ENCODE results near the gene ACTR8.

ACTR8 gene

DNA sequence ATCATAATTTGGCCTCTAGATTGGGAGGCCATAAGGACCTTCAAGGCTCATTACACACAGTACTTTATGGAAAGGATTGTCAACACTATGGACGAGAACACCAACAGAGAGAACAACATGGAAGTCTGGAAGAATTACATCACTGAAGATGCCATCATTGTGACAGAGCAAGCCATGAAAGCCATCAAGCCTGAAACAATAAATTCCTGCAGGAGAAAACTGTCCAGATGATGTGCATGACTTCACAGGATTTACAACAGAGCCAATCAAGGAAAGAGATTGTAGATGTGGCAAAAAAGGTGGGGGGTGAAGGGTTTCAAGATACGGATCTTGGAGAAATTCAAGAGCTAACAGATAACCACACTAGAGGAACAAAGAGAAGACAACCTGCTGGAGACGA, 19.7 kb downstream of the ACTR8 start:
- no peaks in the 10 kb centered on the region for H3K27me3 ChIP-seq (replicated peaks; ENCODE audit: control insufficient read depth, insufficient read depth, low read length)
- H3K9ac ChIP-seq (ENCODE audit: low read length), result no peak overlapping the region
- H3K36me3 ChIP-seq (ENCODE audit: control insufficient read depth, insufficient read depth, low read length, severe bottlenecking), result peaks cover 47% of the 10 kb centered on the region
- H3K9me3 ChIP-seq (ENCODE audit: control insufficient read depth, low read length), result no peaks in the 10 kb centered on the region
- no peaks in the 10 kb centered on the region for H3K4me1 ChIP-seq (ENCODE audit: control insufficient read depth, insufficient read depth, low read length)
- H3K4me3 ChIP-seq (ENCODE audit: low read length), result no peak overlapping the region
- DNase-seq (ENCODE audit: low read depth), result no peak

DNA sequence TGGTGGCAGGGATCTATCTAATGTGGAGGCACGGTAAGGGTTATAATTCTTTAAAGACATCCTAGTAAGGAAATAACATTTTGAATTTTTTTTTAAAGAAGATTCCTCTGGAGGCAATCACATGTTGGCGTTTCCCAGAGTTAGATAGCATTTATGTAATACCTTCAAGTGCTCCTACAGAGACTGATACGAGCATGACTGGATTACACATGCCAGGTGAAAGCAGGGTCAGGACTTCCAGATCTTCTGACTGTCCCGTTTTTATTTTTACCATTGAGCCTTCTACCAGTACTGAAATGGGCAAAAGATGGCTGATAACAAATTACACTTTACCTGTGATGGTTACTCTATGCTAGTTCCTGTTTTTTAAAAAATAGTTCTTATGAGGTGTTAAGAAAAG, 21.8 kb downstream of the ACTR8 start:
- no peak for DNase-seq (ENCODE audit: low read depth)
- Histone ChIP-seq H3K9me3 (ENCODE audit: control insufficient read depth, low read length) (no peaks in the 10 kb centered on the region), H3K4me1 (ENCODE audit: control insufficient read depth, insufficient read depth, low read length) (no peaks in the 10 kb centered on the region), H3K27me3 (replicated peaks; ENCODE audit: control insufficient read depth, insufficient read depth, low read length) (no peaks in the 10 kb centered on the region), H3K4me3 (ENCODE audit: low read length) (no peak overlapping the region), H3K36me3 (ENCODE audit: control insufficient read depth, insufficient read depth, low read length, severe bottlenecking) (peaks cover 41% of the 10 kb centered on the region), H3K9ac (ENCODE audit: low read length) (no peak overlapping the region)

GRCh38 chr3:53859178-53859577, 22.8 kb downstream of the ACTR8 start:
- DNase-seq (ENCODE audit: low read depth), result no peak
- H3K36me3 ChIP-seq (ENCODE audit: control insufficient read depth, insufficient read depth, low read length, severe bottlenecking), result peaks cover 31% of the 10 kb centered on the region
- H3K27me3 ChIP-seq (replicated peaks; ENCODE audit: control insufficient read depth, insufficient read depth, low read length), result no peaks in the 10 kb centered on the region
- H3K4me3 ChIP-seq (ENCODE audit: low read length), result no peak overlapping the region
- H3K9me3 ChIP-seq (ENCODE audit: control insufficient read depth, low read length), result no peaks in the 10 kb centered on the region
- H3K4me1 ChIP-seq (ENCODE audit: control insufficient read depth, insufficient read depth, low read length), result no peaks in the 10 kb centered on the region
- no peak overlapping the region for H3K9ac ChIP-seq (ENCODE audit: low read length)

GRCh38 chr3:53858096-53858741, 23.7 kb downstream of the ACTR8 start:
- peaks cover 23% of the 10 kb centered on the region for H3K36me3 ChIP-seq (ENCODE audit: control insufficient read depth, insufficient read depth, low read length, severe bottlenecking)
- no peaks in the 10 kb centered on the region for H3K27me3 ChIP-seq (replicated peaks; ENCODE audit: control insufficient read depth, insufficient read depth, low read length)
- H3K4me3 ChIP-seq (ENCODE audit: low read length), result no peak overlapping the region

DNA sequence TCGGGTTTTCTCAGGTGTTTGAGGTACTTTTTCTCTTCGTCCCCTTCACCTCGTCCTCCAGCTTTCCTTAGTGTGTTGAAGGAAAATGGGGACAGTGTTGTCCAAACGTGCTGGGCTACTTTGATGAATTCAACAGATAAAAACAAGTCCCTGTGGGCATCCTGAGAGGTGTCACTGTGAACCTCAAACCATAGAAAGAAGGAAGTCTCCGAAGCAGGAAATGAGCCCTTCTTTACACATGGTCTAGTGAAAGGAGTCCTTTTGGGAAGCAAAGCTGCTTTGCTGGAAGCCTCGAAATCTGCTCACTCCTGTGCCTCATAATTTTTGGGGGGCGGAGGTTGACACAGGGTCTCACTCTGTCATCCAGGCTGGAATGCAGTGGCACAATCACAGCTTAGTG, 25.0 kb downstream of the ACTR8 start:
- no peaks in the 10 kb centered on the region for H3K4me1 ChIP-seq (ENCODE audit: control insufficient read depth, insufficient read depth, low read length)
- H3K36me3 ChIP-seq (ENCODE audit: control insufficient read depth, insufficient read depth, low read length, severe bottlenecking), result peaks cover 12% of the 10 kb centered on the region
- DNase-seq (ENCODE audit: low read depth), result no peak

More at GRCh38 chr3:53858096-53858741, 23.7 kb downstream of the ACTR8 start:
- no peak overlapping the region for H3K9ac ChIP-seq (ENCODE audit: low read length)
- H3K4me1 ChIP-seq (ENCODE audit: control insufficient read depth, insufficient read depth, low read length), result no peaks in the 10 kb centered on the region
- DNase-seq (ENCODE audit: low read depth), result no peak
- H3K9me3 ChIP-seq (ENCODE audit: control insufficient read depth, low read length), result no peaks in the 10 kb centered on the region

DNA sequence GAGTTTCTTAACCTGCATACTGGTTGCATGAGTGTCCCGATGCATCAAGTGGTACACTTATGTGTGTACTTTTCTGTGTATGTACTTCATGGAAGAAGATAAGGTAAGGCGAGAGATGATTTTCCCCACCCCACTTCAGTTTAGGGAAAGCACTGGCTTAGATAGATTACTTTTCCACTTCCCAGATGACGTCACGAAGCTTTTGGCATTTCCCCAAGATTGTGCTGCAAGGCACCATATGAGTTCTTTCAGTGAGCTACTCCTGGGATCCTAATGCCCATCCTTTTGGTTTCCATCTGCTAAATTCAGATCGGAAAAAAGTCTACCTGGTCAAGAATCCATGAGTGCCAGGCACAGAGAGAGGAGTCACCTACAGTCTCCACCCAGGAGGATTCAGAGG, 31.1 kb downstream of the ACTR8 start:
- Histone ChIP-seq H3K27me3 (replicated peaks; ENCODE audit: control insufficient read depth, insufficient read depth, low read length) (peaks cover 8% of the 10 kb centered on the region), H3K4me1 (ENCODE audit: control insufficient read depth, insufficient read depth, low read length) (no peaks in the 10 kb centered on the region), H3K9ac (ENCODE audit: low read length) (no peak overlapping the region), H3K36me3 (ENCODE audit: control insufficient read depth, insufficient read depth, low read length, severe bottlenecking) (no peaks in the 10 kb centered on the region), H3K4me3 (ENCODE audit: low read length) (no peak overlapping the region), H3K9me3 (ENCODE audit: control insufficient read depth, low read length) (no peaks in the 10 kb centered on the region)
- DNase-seq (ENCODE audit: low read depth), result peak; percentile 29

More for the DNA sequence above, 25.0 kb downstream of the ACTR8 start:
- Histone ChIP-seq H3K9me3 (ENCODE audit: control insufficient read depth, low read length) (no peaks in the 10 kb centered on the region), H3K27me3 (replicated peaks; ENCODE audit: control insufficient read depth, insufficient read depth, low read length) (no peaks in the 10 kb centered on the region), H3K9ac (ENCODE audit: low read length) (no peak overlapping the region), H3K4me3 (ENCODE audit: low read length) (no peak overlapping the region)

- no peaks in the 10 kb centered on the region for H3K4me1 ChIP-seq (ENCODE audit: control insufficient read depth, insufficient read depth, low read length)
- no peak overlapping the region for H3K4me3 ChIP-seq (ENCODE audit: low read length)
- no peak overlapping the region for H3K9ac ChIP-seq (ENCODE audit: low read length)
- DNase-seq (ENCODE audit: low read depth), result no peak
- peaks cover 8% of the 10 kb centered on the region for H3K27me3 ChIP-seq (replicated peaks; ENCODE audit: control insufficient read depth, insufficient read depth, low read length)
- no peaks in the 10 kb centered on the region for H3K36me3 ChIP-seq (ENCODE audit: control insufficient read depth, insufficient read depth, low read length, severe bottlenecking)
- no peaks in the 10 kb centered on the region for H3K9me3 ChIP-seq (ENCODE audit: control insufficient read depth, low read length)
Measured at GRCh38 chr3:53849916-53850315, 32.0 kb downstream of the ACTR8 start.

- Histone ChIP-seq H3K27me3 (replicated peaks; ENCODE audit: control insufficient read depth, insufficient read depth, low read length) (peaks cover 8% of the 10 kb centered on the region), H3K9me3 (ENCODE audit: control insufficient read depth, low read length) (no peaks in the 10 kb centered on the region), H3K9ac (ENCODE audit: low read length) (no peak overlapping the region), H3K36me3 (ENCODE audit: control insufficient read depth, insufficient read depth, low read length, severe bottlenecking) (no peaks in the 10 kb centered on the region), H3K4me1 (ENCODE audit: control insufficient read depth, insufficient read depth, low read length) (peaks cover 5% of the 10 kb centered on the region), H3K4me3 (ENCODE audit: low read length) (peak overlapping the region; percentile 82)
- DNase-seq (ENCODE audit: low read depth), result no peak
Measured at GRCh38 chr3:53846851-53847155, 35.1 kb downstream of the ACTR8 start.

DNA sequence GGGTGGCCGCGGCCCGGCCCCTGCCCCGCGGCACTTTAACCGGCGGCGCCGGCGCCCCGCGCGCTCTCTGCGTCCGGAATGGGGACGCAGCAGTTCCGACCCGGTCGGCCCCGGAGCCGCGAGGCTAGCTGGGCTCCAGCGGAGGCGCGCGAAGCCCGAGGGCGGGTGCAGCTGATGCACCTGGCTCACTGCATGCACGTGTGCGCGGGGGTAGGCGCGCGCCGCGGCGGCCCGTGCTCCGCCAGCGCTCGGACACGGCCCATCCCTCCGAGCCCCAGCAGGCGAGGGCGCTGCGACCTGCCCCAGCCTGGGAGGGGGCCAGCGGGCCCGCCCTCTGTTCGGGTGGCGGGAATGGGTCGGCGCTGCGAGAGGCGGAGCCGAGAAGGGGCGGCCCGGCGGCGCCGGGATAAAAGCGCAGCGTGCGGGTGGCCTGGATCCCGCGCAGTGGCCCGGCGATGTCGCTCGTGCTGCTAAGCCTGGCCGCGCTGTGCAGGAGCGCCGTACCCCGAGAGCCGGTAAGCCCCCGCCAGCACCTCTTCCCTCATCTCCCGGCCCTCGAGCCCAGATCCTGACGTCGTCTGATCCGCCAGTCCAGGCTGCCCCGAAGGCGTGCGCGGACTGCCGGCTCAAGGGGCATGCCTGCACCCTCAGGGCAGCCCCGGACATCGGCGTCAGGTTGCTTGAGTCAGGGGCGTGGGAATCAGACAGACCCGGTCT, 35.7 kb downstream of the ACTR8 start, which contains the start of the genes CHDH and IL17RB:
TSS of gene CHDH (minus strand) at position 286 of the 717 bp plus-strand sequence. CDS start 22,411 bp downstream, outside the sequence.
TSS of gene IL17RB (plus strand) at position 435 of the 717 bp plus-strand sequence. CDS start at position 456, 21 bp downstream.
- Histone ChIP-seq H3K36me3 (ENCODE audit: control insufficient read depth, insufficient read depth, low read length, severe bottlenecking) (no peaks in the 10 kb centered on the region), H3K4me1 (ENCODE audit: control insufficient read depth, insufficient read depth, low read length) (peaks cover 5% of the 10 kb centered on the region), H3K9me3 (ENCODE audit: control insufficient read depth, low read length) (no peaks in the 10 kb centered on the region), H3K27me3 (replicated peaks; ENCODE audit: control insufficient read depth, insufficient read depth, low read length) (peaks cover 8% of the 10 kb centered on the region), H3K9ac (ENCODE audit: low read length) (peak within 1 kb of the TSS; percentile 69), H3K4me3 (ENCODE audit: low read length) (peak within 1 kb of the TSS; percentile 82)
- DNase-seq (ENCODE audit: low read depth), result peak; percentile 56

GRCh38 chr3:53845881-53846133, 36.1 kb downstream of the ACTR8 start:
- H3K36me3 ChIP-seq (ENCODE audit: control insufficient read depth, insufficient read depth, low read length, severe bottlenecking), result no peaks in the 10 kb centered on the region
- no peak for DNase-seq (ENCODE audit: low read depth)
- peak overlapping the region; percentile 69 for H3K9ac ChIP-seq (ENCODE audit: low read length)
- H3K9me3 ChIP-seq (ENCODE audit: control insufficient read depth, low read length), result no peaks in the 10 kb centered on the region
- H3K4me1 ChIP-seq (ENCODE audit: control insufficient read depth, insufficient read depth, low read length), result peaks cover 5% of the 10 kb centered on the region
- H3K4me3 ChIP-seq (ENCODE audit: low read length), result peak overlapping the region; percentile 82
- peaks cover 8% of the 10 kb centered on the region for H3K27me3 ChIP-seq (replicated peaks; ENCODE audit: control insufficient read depth, insufficient read depth, low read length)

GRCh38 chr3:53845103-53845880, 36.7 kb downstream of the ACTR8 start:
- peaks cover 8% of the 10 kb centered on the region for H3K27me3 ChIP-seq (replicated peaks; ENCODE audit: control insufficient read depth, insufficient read depth, low read length)
- peak overlapping the region; percentile 69 for H3K9ac ChIP-seq (ENCODE audit: low read length)
- H3K4me1 ChIP-seq (ENCODE audit: control insufficient read depth, insufficient read depth, low read length), result peaks cover 5% of the 10 kb centered on the region
- no peaks in the 10 kb centered on the region for H3K36me3 ChIP-seq (ENCODE audit: control insufficient read depth, insufficient read depth, low read length, severe bottlenecking)
- H3K9me3 ChIP-seq (ENCODE audit: control insufficient read depth, low read length), result no peaks in the 10 kb centered on the region
- peak overlapping the region; percentile 82 for H3K4me3 ChIP-seq (ENCODE audit: low read length)
- peak; percentile 82 for DNase-seq (ENCODE audit: low read depth)
